NCI-H69 (cell line): Measurements from ENCODE around the gene DCANP1.

Source experiments
- DNase-seq: peaks from one replicate; lab custom pipeline; 2025; lab: John Stamatoyannopoulos, UW

DCANP1 gene

DNA sequence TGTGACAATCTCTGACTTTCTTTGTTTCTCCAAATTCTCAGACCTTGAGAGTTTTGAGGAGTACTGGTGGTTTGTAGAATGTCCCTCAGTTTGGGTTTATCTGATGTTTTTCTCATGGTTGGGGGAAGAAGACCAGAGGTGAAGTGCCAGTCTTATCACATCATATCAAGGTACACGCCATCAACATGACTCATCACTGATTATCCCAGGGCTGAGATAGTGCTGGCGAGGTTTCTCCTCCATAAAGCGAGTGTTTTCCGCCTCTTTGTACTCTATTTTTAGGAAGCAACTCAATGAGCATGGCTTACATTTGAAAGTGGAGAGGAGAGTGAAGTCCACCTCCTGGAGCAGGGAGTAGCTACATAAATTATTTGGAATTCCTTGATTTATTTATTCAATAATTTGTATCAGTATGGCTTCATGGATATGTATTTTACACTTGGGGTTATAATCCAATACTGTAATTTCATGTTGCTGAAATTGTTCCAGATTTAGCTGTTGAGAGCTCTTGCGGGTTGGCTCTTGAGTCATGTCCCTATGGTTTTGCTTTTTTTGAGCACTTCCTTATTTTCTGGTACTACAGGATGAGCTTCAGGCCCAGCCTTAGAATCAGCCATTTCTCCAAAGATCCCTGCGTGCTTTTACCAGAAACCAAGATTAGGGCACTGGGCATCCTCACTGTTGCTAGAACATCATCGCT lies 23.9 kb downstream of the DCANP1 start:
- DNase-seq: no peak

DNA sequence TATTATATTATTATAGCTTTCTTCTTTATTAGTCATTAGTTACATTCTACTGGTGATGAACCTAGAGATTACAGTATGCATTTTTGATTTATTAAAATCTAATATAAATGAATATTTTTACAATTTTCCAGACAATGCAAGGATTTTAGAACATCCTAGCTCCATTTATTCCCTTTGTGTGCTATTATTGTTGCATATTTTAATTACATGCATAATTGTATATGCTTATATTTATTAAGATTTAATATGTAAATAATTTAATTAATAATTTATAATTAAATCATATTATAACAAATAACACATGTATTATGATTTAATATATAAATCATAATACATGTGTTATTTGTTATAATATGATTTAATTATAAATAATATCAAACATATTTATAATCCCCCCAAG lies 24.7 kb downstream of the DCANP1 start:
- no peak for DNase-seq

DNA sequence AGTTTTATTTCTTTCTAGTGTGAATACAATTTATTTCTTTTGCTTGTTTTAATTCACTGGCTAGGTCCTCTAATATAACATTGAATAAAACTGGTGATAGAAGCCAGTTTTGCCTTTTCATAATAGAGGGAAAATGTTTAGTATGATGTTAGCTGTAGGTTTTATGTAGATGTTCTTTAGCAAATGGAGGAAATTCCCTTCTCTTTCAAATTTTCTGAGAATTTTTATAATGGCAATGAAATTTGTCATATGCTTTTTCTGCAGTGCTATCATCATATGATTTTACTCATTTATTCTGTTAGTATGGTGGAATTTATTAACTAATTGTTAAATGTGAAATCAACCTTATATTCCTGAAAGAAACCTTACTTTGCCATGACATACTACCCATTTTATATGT lies 30.1 kb downstream of the DCANP1 start:
- DNase-seq: no peak

DNA sequence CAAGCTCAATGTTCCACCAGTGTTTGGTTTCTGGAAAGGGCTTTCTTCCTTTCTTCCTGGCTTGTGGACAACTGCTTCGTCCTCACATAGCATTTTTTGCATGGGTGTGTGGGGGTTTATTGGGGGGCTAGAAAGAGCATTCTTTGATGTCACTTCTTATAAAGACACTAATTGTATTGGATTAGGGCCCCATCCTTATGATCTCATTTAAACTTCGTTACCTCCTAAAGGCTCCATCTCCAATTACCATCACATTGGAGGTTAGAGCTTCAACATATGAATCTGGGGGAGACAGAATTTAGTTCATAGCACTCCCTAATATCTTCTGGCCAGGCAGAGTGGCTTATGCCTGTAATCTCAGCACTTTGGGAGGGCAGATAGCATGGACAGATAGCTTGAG lies 42.1 kb downstream of the DCANP1 start:
- no peak for DNase-seq

DNA sequence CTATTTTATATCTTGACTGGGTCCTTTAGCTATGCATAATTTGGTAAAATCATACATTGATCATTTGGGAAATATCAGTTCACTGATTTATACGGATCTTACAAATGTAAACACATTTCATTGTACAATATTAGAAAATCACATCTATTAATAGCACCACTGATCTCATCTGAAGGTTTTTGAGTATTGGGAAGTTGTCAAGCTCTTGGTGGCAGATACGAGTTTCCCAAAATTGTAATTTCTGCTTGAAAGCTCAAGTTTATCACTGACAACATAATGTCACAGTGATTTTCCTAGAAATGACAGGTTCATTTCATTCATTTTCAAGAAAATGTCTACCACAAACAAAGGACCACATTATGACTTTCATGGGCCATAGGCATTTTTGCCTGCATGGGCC lies 45.1 kb downstream of the DCANP1 start:
- no peak for DNase-seq

DNA sequence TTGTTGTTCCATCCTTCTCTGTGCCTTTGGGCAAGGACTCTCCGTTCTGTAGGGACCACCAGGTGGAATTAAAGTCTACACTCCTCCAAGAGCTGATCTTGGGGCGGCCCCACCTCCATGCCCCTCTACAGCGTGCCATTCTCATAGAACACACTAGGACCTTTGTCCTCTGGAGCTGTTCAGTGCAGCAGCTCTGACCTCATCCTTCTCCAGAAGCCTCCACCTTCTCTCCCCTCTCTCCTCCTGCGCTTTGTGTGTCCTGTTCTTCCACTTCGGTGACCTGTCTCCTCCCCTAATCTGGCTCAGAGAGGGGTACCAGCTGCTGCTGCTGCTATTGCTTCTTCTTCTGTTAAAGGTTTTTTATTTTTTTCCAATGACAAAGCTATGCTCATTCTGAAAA lies 46.3 kb downstream of the DCANP1 start:
- DNase-seq: peak; percentile 80

DNA sequence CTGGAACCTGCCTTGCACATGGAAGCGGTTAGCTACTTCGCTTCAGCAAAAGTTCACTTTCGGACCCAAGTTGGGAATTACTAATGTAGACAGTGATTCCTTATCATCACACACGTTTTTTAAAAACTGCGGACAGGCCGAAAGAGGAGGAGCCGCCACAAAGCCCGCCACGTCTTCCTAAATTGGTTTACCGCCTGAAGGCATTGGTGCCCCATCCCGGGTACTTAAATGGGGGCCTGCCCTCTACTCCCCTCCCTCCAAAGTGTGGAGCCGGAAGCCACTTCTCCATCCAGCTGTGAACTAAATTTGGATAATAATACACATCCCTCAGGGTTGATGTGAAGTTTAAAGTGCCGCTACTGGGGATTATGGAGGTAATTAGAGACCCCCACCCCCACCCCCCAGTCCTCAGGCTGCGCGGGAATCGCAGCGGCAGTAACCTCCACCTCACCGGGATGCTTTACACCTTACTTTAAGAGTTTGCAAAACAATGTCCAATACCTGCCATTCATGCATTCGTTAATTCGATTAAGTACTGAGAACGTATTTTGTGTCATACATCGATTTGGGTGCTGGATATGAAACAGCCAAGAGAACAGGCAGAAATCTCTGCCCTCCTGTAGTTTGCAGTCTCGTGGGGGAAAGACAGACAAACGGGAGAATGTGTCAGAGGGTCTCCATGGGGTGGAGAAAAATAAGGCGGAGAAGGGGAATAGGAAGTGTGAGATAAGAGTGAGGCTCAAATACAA lies 47.2 kb downstream of the DCANP1 start:
- DNase-seq: peak; percentile 88

DNA sequence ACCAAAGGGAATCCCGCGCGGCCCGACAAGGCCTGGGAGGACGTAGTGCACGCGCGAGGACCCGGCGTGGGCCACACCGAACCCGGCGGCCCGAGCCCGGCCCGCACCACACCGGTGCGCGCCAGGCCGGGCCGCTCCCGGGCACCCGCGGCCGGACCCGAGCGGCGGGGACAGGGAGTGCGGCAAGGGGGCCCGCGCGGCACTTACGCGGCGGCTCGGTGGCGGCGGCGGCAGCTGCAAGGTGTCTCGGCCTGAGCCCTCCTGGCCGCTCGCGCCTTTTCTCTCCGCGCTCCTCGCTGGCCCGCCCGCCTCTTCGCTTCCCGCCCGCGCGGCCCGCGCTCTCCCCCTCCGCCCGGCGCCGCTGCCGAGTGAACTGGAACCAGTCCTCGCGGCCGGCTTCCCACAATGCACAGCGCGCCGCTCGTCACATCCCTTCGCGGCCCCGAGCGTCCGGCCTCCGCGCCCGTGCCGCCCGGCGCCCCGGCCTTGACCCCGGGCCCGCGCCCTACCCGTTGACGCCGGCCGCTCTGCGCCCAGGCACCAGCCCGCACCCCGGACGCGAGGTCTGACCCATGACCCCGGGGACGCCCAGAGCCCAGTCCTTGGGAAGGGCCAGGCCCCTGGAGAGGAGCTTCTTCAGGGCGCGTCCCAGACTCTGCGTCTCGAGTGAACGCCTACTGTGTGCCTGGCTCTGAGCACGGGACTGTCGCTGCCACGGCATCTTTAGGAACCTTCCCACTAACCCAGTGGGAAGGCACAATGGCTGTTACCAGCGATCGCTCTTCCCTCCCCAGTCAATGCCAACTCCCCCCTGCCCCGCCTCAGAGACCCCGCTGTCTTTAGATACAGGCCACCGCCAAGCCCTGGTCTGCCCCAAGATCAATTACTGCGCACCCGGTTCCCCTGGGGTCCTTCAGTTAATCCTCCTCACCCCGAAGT lies 48.0 kb downstream of the DCANP1 start, which contains the start of gene MACROH2A1:
TSS of gene MACROH2A1 (minus strand) at position 377 of the 939 bp plus-strand sequence. CDS start 10,138 bp downstream, outside the sequence.
- DNase-seq: peak; percentile 95

DNA sequence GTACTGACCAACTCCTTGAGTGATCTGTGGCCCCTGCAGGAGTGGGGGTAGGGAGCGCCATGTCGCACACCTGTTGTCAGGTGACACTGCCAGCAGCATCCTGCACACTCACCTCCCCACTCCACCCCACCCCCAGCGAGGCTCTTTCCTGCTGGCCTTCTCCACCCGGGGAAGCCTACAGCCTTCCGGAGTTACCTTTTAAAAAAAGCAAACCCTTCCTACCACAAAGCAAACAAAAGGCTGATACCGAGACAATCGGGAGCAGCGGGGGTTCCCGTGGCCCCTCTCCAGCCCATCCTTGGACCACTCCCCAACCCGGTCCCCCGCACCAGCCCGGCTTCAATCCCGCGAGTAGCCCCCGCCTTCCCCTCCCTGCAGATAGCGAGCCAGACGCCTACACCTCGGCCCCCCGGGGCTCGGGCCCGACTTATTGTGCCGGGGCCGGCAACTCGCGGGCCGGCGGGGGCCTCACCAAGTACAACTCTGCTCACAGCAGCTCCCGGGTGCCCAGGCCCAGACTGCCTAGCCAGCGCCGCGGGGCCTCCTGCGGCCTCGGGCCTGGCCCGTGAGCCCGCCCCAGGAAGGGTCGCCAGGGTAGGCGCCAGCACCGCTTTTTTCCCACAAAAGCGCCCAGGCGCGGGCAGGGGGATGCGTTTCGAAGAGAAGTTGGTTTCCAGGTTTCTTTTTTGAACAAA lies 48.8 kb downstream of the DCANP1 start:
- peak; percentile 95 for DNase-seq

DNA sequence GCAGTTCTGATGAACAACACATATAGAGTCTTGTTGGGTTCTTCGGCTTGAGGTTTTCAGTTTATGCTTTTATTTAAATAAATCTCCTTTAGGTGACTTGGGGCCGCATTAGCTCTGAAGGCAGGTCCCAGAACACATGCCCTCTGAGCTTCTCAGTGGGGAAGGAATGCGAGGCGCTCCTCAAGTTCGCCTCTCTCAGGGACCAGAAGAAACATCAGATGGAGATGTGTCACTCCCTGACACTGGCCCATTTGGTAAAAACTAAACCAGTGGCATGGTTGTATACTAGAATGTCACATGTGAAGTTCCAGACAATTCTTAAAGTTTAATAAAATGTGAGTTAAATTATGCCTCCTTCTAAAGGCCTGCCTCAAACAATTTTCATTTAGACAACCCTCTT lies 50.1 kb downstream of the DCANP1 start:
- DNase-seq: no peak

DNA sequence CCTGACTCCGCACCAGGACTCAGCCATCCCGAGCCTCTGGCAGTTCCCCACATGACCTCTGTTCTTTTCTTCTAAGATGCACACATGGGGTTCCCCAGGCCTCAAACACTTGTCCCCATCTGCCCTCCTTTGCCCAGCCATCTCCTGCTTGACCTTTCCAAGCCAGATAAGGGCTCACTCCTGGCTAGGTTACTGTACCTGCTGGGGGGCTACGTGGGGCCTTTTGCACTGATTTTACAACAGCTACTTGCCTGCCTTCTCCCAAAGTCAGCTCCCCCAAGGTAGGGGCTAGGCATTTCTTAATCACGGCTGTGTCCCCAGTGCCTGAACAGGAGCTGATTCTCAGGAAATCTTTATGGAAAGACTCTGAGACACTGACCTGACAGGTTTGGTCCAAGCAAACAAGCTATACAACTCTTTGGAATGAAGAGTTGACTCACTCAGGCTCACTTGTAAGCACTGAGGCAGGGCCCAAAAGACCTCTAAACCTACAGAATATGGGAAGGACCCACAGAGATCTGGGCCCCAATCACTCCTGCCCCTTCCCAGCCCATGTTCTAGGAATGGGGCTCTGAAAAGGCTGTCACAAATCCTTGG lies 50.6 kb downstream of the DCANP1 start:
- no peak for DNase-seq

DNA sequence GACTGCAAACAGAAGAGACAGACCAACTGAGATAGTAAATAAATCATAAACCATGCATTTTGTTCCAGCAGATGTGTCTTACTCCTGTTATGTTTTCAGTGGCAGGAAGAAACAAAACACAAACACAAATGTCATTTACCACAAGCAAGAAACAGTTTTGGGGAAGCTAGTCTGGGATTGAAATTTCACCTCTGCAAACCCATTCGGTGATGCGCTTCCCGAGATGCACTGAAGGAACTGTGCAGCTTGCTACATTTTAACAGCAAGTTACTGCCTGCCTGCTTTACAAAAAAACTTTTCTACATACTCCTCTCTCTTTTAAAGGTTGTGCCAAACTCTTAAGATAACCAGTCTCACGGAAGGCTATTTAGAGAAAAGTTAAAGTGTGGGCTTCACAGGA lies 51.3 kb downstream of the DCANP1 start:
- no peak for DNase-seq

DNA sequence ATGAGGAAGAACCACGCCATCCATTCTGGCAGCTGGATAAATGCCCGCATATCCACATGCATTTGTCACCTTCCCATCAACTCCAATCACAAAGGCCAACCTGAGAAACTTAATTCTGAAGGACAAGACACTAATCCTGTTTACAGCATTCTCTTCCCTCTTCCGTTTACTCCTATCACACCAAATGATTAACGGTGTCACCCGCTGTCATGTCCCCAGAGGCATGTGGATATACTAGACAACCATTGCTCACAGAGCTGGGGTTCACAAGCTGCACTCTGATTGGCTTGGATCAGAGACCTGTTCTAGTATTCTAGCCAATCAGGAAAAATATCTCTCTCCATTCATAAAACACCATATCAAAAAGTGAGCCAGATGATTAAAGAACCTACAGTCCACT lies 51.7 kb downstream of the DCANP1 start:
- DNase-seq: peak; percentile 36
